RKO (cell line): Measurements from ENCODE around the gene TUBA4B.
"Not testable (repeated sequence)": the region's sequence is repeated elsewhere in the genome, so short reads cannot be mapped to it uniquely, and the experiment has no call there.

ENCODE experiments used
- DNase-seq: peaks from one replicate; pipeline ENCODE4 v3.0.0-alpha.2; 2016; ENCODE audit warnings: low spot score

TUBA4B gene

DNA sequence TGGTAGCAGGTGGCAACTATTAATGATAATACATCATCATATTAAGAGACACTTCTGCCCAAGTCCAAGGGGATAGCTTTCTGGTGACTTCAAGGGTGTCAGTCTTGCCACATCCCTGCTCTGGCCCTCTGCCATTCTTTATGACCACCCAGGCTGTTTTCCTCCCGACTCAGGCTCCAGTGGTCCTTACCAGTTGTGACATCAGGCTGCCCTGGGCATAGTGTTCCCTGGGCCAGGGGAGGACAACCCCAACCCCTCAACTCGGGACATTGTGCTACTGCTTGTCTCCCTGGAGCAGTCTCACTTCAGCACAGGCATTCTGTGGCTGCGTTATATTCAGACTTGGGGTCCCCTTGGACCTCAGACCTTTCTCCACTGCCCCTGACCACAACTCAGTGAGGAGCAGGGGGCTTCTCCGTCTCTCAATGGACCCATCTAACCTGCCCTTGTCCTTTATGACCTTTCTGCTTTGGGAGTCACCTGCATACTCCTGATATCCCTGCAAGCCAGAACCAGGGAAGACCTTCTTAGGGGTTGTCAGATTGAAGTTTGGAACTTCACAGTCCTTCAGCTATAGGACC is 39.0 kb downstream of the TUBA4B start:
- no peak for DNase-seq

DNA sequence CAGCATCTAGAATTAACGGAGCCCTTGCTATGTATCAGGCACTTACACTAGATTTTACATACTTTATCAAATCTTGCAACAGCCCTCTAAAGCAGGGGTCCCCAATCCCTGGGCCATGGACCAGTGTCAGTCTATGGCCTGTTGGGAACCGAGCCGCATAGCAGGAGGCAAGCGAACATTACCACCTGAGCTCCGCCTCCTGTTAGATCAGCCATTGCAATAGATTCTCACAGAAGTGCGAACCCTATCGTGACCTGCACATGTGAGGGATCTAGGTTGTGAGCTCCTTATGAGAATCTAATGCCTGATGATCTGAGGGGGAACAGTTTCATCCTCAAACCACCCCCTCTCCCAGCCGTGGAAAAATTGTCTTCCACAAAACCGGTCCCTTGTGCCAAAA is 39.6 kb downstream of the TUBA4B start:
- no peak for DNase-seq

DNA sequence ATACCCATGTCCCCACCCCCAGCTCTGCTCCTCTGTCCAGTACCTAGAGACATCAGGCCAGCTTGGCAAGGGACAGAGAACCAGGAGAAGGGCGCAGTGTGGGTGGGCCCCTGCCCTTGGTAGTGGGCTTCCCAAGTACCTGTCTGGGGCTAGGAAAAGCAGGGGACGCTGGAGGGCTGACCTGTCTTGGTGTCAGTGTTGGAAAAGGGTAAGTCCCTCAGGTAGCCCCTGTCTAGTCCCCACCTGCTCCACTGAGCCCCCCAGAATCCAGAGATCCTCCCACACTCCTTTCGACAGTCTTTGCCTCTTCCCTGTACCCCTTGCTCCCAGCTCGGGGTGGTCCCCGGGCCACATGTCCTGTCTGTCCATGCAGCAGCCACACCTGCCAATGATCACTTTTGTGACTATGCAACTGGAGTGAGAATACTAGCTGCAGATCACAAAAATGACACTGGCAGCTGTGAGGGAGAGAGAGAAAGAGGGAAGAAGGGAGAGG is 40.7 kb downstream of the TUBA4B start:
- no peak for DNase-seq

DNA sequence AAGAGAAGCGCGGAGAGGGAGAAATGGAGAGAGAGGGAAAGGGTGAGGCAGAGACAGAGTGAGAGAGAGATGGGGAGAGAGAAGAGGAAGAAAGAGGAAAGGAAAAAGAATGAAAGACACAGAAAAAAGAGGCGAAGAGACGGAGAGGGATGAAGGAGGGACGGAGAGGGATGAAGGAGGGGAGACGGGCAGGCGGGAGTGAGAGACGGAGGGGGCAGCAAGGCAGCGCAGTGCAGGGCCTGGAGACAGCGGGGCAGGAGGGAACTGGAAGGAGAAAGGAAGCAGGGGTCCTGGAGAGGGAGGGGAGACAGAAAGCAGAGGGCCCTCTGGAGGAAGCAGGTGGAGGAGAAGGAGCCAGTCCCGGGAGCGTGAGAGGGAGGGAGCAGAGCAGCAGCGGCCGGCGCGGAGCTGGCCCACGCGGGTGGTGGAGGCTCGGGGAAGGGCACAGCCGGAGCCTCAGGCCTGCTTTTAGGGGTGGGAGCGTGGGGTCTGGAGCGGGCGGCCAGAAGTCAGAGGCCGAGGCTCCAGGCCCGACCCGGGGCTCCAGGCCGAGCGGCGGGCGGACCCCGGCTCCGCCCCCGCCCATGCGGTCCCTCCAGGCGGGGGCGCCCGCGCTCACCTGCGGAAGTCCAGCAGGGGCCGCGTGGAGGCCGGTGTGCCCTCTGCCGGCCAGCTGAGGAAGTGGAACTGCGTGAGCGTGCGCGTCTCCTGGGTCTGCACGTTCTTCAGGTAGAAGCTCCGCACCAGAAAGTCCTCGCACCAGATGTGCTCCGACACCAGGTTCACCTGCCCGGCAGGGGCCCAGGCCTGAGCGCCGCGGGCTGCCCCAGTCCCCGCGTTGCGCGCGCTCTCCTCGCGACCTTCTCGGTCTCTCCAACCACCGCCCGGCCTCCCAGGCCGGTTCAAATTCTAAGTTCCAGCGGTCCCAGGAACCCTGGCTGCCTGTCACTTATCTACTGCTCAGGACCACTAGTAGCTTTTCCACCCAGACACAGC is 41.6 kb downstream of the TUBA4B start:
- DNase-seq, result peak; percentile 66

DNA sequence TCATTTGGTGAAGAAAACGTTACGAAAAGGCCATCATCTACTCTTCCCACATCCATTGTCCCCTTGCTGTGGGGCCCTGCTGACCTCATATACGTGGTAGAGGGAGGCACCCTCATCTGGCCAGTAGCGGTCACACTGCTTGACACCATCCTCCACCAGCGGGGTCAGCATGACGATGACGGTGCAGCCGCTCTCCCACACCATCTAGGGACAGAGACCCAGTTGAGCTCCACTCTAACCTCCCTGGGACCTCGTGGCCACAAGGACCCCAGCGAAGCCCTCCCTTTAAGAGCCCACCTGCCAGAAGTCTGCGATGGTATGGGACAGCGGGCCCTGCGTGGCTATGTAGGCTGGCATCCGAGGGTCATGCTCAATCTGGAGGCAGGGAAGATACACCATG is 43.1 kb downstream of the TUBA4B start:
- DNase-seq, result no peak

DNA sequence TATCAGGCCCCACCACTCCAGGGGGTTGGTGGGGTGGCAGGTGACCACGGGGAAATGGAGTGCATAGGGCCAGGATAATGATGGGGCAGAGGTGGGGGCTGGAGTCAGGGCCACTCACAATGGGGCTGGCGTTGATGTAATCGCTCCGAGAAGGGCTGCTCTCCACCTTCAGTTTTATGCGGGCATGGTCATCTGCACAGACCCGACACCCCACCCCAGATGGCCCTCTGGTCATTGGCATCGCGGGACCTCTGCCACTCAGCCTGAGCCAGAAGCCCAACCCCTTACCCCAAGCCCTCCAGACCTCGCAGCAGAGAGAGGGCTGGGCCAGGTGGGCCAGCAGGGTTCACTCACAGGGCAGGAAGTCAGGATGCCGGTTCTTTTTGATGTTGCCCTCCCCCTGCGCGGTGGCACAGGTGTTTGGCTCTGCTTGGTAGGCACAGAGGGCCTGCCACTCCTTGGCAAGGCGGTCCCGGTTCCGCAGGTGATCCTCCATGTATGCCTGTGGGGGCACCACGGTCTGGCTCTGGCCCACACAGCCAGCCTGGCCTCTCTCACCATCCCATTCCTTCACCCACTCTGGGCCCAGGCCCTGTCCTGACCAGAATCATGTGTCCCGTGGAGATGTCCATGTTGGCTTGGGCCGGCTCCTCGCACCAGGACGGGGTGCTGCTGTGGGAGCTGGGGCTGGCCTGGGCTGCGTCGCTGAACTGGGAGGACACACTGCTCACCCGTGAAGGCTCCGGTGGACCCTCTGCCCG is 43.8 kb downstream of the TUBA4B start:
- DNase-seq, result no peak

DNA sequence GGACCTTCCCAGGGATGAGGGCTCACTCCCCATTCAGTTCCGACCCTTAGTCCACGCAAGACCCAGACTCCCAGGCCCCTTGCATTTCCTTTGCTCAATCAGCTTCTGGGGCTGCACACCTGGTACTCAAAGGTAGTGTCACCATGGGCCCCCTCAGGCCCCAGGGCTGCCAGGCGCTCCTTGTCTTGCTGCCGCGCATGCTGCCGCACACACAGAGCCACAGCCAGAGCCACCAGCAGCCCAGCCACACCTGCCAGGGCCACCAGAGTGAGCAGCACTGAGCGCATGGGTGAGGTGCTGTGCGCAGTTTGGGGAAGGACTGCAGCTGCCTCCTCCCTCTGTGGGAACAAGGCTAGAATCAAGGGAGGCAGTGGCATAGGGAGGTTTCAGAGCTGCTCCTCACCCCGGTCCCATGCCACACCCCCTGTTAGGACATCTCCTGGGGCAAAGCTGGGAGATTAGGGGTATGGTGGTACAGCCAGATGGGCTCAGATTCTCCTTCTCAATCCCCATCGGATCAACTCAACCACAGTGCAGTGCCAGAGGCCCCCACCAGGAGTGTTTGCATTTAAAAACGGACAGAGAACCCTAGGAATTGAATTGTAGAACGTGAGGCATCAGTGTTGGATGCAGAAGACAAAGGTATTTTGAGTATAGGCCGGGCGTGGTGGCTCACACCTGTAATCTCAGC is 44.9 kb downstream of the TUBA4B start:
- no peak for DNase-seq

DNA sequence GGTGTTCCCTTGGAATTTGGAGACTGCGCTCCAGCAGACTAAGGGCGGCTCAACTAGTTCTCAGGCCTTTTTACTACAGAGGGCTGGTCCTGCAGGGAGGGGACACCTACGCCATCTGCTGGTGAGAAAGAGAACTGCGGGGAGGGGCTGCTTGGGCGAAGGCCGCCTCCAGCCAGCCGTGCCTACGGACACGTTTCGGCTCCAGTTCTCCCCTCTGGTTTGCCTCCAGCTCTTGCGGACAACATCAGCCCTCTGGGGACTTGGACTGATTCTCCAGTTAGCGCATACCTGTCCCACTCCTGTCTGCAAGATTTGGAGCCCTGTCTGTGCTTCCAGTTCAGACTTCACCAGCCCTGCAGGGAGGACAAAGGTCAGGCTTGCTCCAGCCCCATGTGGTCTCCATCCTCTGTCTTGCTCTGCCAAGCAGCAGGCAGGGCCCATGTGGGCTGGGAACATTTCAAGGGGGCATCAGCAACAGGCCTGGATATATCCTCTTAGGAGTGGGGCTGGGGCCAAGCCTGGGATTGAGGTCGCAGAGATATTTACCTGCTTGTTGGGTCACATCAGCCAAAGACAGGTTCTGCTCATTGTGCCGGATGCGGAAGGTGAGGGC is 45.8 kb downstream of the TUBA4B start:
- DNase-seq, result peak; percentile 76

DNA sequence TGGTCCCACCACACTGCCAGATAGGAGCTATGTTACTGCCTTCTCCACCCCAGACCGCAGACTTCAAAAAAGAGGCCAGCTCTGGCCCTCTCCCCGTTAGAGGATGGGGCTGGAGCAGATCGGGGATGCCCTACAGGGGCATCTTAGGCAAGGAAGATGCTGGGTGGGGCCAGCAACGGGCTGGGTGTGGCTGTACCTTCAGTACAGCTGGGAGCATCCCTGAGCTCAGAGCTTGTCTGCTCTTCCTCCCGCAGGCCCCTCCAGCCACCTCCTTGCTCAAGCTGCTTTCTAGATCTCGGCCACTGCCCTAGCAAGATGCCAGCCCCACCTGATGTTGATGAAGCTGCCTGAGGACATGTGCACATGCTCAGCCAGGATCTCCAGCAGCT is 46.3 kb downstream of the TUBA4B start:
- DNase-seq, result no peak

DNA sequence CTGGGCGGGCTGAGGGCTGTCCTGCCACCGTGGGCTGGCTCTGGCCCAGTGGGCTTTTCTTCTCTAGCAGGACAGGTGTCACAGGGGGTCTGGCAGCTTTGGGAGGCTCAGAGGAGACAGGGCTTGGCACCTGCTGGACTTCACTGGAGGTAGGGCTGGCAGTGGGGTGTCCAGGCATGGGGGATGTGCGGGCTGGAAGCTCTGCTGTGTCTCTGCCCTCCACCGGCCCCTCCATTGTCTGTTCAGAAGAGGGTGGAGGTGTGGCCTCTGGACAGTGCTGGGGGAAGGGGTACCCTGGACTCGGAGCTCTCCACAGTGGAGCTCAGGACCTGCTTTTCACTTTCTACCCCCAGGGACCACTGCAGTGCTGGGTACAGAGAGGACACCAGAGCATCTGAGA is 47.0 kb downstream of the TUBA4B start:
- no peak for DNase-seq

DNA sequence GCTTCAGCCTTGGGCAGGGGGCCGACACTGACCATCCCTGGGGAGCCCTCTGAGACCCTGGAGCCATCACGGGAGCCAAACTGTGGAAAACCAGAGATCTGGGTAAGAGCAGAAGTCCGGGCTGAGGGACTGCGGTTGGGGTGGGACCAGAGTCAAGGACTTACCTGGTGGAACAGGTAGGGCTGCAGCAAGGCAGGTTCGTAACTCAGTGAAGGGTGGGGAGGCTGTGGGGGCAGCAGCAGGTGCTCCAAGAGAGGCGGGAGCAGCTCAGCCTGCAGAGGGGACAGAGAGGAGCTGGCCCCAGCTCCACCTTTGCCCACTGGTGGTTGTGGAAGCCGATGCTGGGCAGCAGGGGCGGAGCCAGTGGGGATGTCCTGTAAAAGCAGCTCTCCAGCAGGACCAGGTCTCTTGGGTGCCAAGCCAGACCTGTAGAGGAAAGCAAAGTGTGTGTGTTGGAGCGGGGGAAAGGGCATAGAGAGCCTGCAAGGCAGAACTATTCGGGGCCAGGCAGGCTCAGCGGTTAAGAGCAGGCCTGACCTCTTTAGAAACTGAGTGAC is 49.4 kb downstream of the TUBA4B start:
- no peak for DNase-seq

DNA sequence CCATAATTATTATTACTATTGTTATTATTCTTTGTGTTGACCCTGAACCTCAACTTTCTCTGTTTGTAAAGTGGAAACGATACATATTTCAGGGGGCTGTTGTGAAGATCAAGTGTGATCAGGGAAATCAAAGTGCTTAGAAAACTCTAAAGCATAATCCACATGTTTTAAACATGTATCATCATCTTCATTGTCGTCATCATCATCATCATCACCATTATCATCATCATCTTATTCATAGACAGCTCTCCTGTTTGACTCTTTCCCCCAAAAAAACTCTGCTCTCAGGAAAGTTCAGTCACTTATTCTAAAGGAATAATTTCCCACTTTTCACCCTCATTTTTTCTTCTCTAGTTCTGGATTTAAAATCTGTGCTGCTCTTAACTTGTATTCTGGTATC is 51.2 kb downstream of the TUBA4B start:
- no peak for DNase-seq

DNA sequence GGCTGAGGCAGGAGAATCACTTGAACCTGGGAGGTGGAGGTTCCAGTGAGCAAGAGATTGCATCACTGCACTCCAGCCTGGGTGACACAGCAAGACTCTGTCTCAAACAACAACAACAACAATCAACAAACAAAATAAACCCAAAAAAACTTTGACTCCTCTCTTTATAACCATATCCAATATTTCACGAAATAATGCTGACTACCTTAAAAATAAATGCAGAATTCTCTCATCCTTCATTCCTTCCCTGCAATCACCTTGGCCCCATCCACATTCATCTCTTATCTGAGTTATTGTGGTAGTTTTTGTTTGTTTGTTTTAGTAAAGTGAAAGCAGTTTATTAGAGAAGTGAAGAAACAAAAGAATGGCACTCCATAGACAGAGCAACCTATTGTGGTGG is 53.0 kb downstream of the TUBA4B start:
- no peak for DNase-seq

DNA sequence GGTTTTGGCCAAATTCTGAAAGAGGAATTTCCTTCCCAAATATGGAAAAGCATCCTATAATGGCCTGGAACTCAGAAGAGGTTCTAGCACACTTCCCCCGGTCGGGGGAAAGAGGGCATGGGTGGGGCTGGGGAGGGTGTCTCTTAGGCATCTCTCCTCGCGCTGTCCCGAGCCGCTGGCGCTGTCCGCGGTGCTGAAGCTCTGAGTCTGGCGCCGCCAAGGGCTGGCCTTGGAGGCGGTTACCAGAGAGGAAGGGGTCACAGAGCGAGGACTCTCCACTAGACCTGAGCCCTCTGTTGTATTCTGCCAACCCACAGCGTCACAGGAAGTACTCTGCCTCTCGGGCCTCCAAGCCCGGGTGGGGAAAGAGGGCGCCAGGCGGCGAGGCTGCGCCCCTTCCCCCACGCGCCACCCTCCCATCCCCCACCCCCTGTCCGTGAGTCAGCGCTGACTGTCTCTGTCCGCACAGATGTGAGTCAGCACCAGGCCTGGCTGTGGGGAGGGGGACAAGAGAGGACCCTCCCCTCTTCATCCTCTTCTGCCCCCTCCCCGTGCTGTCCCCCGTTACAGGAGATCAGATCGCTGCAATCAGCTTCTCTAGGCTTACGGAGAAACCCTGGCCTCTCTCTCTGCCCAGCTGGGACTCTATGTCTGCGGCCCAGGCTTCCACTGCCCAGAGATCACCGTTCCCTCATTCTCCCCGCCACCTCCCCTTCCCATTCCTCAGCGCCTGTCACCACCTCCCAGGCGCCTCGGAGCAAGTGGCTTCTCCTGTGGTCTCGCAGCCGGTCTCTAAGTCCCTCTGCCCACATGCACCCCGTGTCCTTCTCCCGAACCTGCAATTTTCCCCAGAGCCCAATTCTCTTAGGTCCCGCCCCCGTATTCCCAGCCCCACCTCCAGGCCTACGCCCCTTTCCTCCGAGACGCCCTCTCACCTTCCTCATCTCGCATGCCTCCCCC is 55.4 kb downstream of the TUBA4B start:
- peak; percentile 63 for DNase-seq

DNA sequence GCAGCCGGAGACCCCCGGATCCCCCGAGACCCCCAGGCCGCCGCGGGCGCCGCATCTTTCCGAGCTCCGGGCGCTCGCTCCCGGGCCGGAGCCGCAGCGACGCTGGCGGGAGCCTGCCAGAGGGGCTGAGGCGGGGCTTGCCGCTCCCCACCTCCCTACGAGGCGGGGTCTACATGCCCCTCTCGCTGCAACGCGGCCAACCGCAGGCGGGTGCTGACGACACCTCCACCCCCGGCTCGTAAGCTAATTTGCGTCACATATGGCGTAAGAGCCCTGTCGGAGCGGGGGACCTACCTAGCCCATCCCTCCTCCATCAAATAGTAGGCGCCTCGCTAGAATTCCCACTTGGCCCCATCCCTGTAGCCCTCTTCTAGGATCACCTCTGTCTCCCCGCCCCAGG is 56.2 kb downstream of the TUBA4B start, which contains the start of gene PTPRN:
TSS of gene PTPRN (minus strand) at position 124 of the 400 bp plus-strand sequence. CDS start at position 55, 69 bp downstream.
- DNase-seq, result no peak

DNA sequence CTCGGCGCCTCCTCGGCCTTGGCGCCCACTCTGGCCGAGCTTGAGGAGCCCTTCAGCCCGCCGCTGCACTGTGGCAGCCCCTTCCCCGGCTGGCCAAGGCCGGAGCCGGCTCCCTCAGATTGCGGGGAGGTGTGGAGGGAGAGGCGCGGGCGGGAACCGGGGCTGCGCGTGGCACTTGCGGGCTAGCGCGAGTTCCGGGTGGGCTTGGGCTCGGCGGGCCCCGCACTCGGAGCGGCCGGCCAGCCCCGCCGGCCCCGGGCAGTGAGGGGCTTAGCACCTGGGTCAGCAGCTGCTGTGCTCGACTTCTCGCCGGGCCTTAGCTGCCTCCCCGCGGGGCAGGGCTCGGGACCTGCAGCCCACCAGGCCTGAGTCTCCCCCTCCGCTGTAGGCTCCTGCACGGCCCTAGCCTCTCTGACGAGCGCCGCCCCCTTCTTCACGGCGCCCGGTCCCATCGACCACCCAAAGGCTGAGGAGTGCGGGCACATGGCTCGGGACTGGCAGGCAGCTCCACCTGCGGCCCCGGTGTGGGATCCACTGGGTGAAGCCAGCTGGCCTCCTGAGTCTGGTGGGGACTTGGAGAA is 59.7 kb downstream of the TUBA4B start:
- not testable (repeated sequence) for DNase-seq

DNA sequence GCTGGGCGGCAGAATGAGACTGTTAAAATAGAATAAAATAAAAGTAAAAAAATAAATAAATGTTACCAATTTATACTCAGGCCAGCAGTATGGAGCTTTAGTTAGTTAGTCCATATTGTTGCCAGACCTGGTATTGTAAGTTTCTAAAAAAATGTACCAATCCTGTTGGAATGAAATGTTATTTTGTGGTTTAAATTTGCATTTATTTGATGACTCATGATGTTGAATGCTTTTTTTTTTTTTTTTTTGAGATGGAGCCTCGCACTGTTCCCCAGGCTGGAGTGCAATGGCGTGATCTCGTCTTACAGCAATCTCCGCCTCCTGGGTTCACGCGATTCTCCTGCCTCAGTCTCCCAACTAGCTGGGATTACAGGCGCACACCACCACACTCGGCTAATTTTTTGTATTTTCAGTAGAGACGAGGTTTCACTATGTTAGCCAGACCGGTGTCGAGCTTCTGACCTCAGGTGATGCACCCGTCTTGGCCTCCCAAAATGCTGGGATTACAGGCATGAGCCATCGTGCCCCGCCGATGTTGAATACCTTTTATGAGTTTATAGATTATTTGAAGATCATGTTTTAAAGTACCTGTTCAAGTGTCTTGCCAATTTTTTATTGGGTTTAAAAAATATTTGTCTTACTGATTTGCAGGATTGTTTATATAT is 61.9 kb downstream of the TUBA4B start:
- DNase-seq, result no peak
